HL-60 (cell line): ENCODE results near the gene CCDC8.

Experiments
- DNase-seq, 2 experiments: peaks; one replicate each; pipeline ENCODE4 v3.0.0-alpha.2; 2010 to 2020; ENCODE audit warnings: low read depth in 1 of 2, low spot score in 1 of 2
- H3K27ac ChIP-seq: fragments of 250-450 bp; sonication (Bioruptor Pico); replicated peaks from 2 replicates; pipeline ENCODE4 v1.5.1; 2020; ENCODE audit warnings: mild to moderate bottlenecking, moderate library complexity
- H3K27me3 ChIP-seq: fragments of 250-450 bp; sonication (Bioruptor Pico); 2 replicates; pipeline ENCODE4 v1.5.1; 2021; ENCODE audit warnings: mild to moderate bottlenecking, moderate library complexity; ENCODE audit not compliant: insufficient read depth, poor library complexity, severe bottlenecking
- H3K4me3 ChIP-seq: replicated peaks from 2 replicates; pipeline ENCODE4 v1.5.1; 2011; ENCODE audit warnings: mild to moderate bottlenecking, control low read depth, low read length; ENCODE audit not compliant: insufficient read depth
- CTCF ChIP-seq: IDR thresholded peaks from one replicate; pipeline ENCODE4 v1.5.1; 2011; ENCODE audit warnings: low read length, control low read depth, inconsistent platforms; ENCODE audit not compliant: insufficient read depth
- GABPA ChIP-seq: IDR thresholded peaks from 2 replicates; pipeline ENCODE4 v1.6.1; 2012; ENCODE audit warnings: low read depth
- POLR2AphosphoS5 ChIP-seq: IDR thresholded peaks from 2 replicates; pipeline ENCODE4 v1.6.1; 2012; ENCODE audit warnings: low read depth
- REST ChIP-seq: IDR thresholded peaks from 2 replicates; pipeline ENCODE4 v1.6.1; 2012; ENCODE audit warnings: low read depth; ENCODE audit not compliant: insufficient replicate concordance
- SPI1 ChIP-seq: IDR thresholded peaks from 2 replicates; pipeline ENCODE4 v1.6.1; 2012; ENCODE audit warnings: low read depth, mild to moderate bottlenecking, borderline replicate concordance

CCDC8 gene

GRCh38 chr19:46426506-46427162, 13.3 kb upstream of the CCDC8 start:
- DNase-seq, result no peak
- peaks cover 32% of the 10 kb centered on the region for H3K27me3 ChIP-seq
- no peak for TF ChIP-seq CTCF
- TF ChIP-seq GABPA, result no peak
- no peak for TF ChIP-seq REST
- no peak for TF ChIP-seq SPI1
- TF ChIP-seq POLR2AphosphoS5, result no peak
- no peak overlapping the region for H3K4me3 ChIP-seq
- H3K27ac ChIP-seq, result no peak overlapping the region

- DNase-seq, result no peak
- no peak overlapping the region for H3K27ac ChIP-seq
- H3K4me3 ChIP-seq, result no peak overlapping the region
- TF ChIP-seq GABPA (no peak), POLR2AphosphoS5 (no peak), REST (no peak), SPI1 (no peak), CTCF (no peak)
- peaks cover 32% of the 10 kb centered on the region for H3K27me3 ChIP-seq
These were observed 12.7 kb upstream of the CCDC8 start for GRCh38 chr19:46426035-46426505.

GRCh38 chr19:46423188-46423587, 9.8 kb upstream of the CCDC8 start:
- no peak for DNase-seq
- Histone ChIP-seq H3K27ac (no peak overlapping the region), H3K4me3 (no peak overlapping the region), H3K27me3 (peaks cover 23% of the 10 kb centered on the region)
- TF ChIP-seq CTCF (no peak), SPI1 (no peak), POLR2AphosphoS5 (no peak), GABPA (no peak), REST (no peak)
